NCI-H774 (cell line): ENCODE measurements around the gene SORCS2.

ENCODE experiments used
- DNase-seq: peaks from one replicate; lab custom pipeline; 2025; lab: John Stamatoyannopoulos, UW

The SORCS2 gene

GRCh38 chr4:7224001-7224400, 31.7 kb downstream of the SORCS2 start:
- DNase-seq = no peak

GRCh38 chr4:7224878-7225533, 32.7 kb downstream of the SORCS2 start:
- no peak for DNase-seq

- DNase-seq = no peak
Observed at GRCh38 chr4:7226439-7226838, 34.1 kb downstream of the SORCS2 start.

GRCh38 chr4:7227008-7227407, 34.7 kb downstream of the SORCS2 start:
- no peak for DNase-seq

GRCh38 chr4:7228734-7229133, 36.4 kb downstream of the SORCS2 start:
- DNase-seq = no peak

- DNase-seq = no peak
Observed at GRCh38 chr4:7232061-7232650, 39.8 kb downstream of the SORCS2 start.

- no peak for DNase-seq
Observed at GRCh38 chr4:7233006-7233580, 40.8 kb downstream of the SORCS2 start.

- DNase-seq = no peak
Observed at GRCh38 chr4:7233601-7234000, 41.3 kb downstream of the SORCS2 start.

- no peak for DNase-seq
Observed at GRCh38 chr4:7234355-7235029, 42.2 kb downstream of the SORCS2 start.

- DNase-seq = no peak
Observed at GRCh38 chr4:7235030-7235380, 42.7 kb downstream of the SORCS2 start.

GRCh38 chr4:7236847-7237246, 44.5 kb downstream of the SORCS2 start:
- DNase-seq = no peak

- DNase-seq = no peak
Observed at GRCh38 chr4:7237873-7238272, 45.5 kb downstream of the SORCS2 start.

- DNase-seq = no peak
Observed at GRCh38 chr4:7238300-7238960, 46.1 kb downstream of the SORCS2 start.

- DNase-seq = no peak
Observed at GRCh38 chr4:7239101-7239820, 46.9 kb downstream of the SORCS2 start.

GRCh38 chr4:7239844-7240243, 47.5 kb downstream of the SORCS2 start:
- DNase-seq = no peak

GRCh38 chr4:7240306-7240705, 48.0 kb downstream of the SORCS2 start:
- DNase-seq = no peak

GRCh38 chr4:7241597-7242125, 49.3 kb downstream of the SORCS2 start:
- DNase-seq = no peak

GRCh38 chr4:7242766-7243165, 50.4 kb downstream of the SORCS2 start:
- no peak for DNase-seq

GRCh38 chr4:7243609-7244330, 51.4 kb downstream of the SORCS2 start:
- no peak for DNase-seq

GRCh38 chr4:7244331-7244665, 52.0 kb downstream of the SORCS2 start:
- DNase-seq = no peak

- DNase-seq = no peak
Observed at GRCh38 chr4:7244751-7245320, 52.5 kb downstream of the SORCS2 start.
